ENCODE data around the gene AQP1.

DNA sequence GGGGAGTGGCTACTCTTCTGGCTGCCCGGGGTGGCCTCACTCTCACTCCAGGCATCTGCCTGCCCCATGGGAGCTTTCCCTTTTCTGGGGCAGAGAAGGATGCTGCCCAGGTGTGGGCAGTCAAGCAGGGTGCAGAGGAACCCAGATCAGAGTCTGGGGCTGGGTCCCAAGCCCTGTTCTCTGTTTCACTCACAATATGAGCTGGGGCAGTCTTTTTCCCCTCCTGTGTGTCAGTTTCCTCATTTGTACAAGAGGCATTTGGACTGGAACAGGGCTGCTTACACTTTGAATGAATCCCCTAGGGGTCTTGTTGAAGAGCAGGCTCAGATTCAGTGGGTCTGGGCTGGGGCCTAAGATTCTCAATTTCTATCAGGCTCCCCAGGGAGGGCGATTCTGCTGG is 38.4 kb upstream of the AQP1 start:
- TF ChIP-seq, protein P1, sequence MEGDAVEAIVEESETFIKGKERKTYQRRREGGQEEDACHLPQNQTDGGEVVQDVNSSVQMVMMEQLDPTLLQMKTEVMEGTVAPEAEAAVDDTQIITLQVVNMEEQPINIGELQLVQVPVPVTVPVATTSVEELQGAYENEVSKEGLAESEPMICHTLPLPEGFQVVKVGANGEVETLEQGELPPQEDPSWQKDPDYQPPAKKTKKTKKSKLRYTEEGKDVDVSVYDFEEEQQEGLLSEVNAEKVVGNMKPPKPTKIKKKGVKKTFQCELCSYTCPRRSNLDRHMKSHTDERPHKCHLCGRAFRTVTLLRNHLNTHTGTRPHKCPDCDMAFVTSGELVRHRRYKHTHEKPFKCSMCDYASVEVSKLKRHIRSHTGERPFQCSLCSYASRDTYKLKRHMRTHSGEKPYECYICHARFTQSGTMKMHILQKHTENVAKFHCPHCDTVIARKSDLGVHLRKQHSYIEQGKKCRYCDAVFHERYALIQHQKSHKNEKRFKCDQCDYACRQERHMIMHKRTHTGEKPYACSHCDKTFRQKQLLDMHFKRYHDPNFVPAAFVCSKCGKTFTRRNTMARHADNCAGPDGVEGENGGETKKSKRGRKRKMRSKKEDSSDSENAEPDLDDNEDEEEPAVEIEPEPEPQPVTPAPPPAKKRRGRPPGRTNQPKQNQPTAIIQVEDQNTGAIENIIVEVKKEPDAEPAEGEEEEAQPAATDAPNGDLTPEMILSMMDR (IDR thresholded peaks at IDR 0.05; ENCODE audit: borderline replicate concordance, extremely low read depth, low read length, poor library complexity, severe bottlenecking), result no peak
- no peak for TF ChIP-seq EZH2 (IDR thresholded peaks at IDR 0.05; ENCODE audit: borderline replicate concordance, low read depth, low read length, severe bottlenecking)

Data from DND-41 (cell line).